NCI-H510A treated with DMSO at 0.1 percent for 48 hours (cell line): ENCODE measurements around the gene PRRG4.
"Not testable (repeated sequence)": the region's sequence is repeated elsewhere in the genome, so short reads cannot be mapped to it uniquely, and the experiment has no call there.

ENCODE experiments used
- DNase-seq: peaks from one replicate; lab custom pipeline; 2025; lab: John Stamatoyannopoulos, UW

PRRG4 gene

DNA sequence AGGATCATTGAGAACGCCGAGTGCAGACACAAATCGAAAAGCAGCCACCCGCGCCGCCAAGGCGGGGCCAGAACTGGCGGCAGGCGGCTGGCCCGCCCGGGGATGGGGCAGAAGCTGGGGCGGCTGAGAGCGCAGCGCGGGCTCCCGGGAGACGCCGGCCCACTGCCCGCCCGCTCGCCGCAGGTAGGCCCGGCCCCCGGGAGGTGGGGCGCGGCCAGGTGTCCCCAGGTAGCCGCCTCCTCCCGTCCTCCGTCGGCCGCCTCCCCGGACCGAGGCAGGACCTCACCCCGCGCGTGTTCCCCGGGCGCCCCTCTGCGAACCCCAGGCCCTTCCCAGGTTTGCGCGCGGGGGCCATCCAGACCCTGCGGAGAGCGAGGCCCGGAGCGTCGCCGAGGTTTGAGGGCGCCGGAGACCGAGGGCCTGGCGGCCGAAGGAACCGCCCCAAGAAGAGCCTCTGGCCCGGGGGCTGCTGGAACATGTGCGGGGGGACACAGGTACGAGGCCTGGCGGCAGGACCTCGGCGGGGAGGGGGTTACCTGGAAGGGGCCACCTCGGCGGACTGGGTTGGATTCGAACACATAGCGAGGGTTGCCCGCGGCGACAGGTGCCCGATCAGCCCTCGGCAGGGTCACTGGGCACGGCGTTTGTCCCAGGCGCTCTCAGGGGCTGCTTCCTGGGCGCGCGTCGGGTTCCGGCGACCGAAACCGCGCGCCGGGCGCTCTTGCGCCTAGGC lies at the start of gene PRRG4:
TSS of gene PRRG4 (plus strand) at position 248 of the 733 bp plus-strand sequence. CDS start 603 bp downstream, outside the sequence.
- DNase-seq, result peak; percentile 44

- DNase-seq, result not testable (repeated sequence)
Measured at GRCh38 chr11:32780839-32781238, 48.9 kb upstream of the PRRG4 start.

DNA sequence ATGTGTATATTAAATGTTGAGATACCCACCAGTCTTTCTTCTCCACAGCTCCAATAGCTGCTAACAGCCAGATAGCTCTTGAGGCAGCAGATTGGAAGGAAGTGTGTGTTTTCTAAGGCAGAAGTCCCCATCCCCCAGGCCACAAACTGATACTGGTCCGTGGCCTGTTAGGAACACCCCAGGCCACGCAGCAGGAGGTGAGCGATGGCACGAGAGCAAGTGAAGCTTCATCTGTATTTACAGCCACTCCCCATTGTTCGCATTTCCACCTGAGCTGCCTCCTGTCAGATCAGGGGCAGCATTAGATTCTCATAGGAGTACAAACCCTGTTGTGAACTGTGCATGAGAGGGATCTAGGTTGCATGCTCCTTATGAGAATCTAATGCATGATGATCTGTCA lies 48.0 kb upstream of the PRRG4 start:
- no peak for DNase-seq

GRCh38 chr11:32785262-32785661 lies 44.5 kb upstream of the PRRG4 start:
- no peak for DNase-seq

DNA sequence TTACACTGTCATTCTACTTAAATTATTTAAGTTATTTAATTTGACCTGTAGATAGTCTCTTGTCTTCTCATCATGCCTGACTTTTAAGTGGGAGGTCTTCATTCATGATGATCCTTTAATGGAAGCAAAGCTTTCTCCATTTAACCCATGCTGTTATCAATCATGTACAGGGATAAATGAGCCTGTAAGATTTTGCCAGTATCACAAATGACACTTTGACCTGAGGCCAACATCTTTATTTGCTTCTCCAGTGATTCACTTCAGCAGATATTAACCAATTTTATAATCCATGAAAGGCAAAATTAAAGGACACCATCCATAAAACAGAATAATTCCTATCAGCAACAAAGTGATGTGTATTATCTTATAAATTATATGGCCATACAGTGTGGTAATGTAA lies 42.9 kb upstream of the PRRG4 start:
- no peak for DNase-seq

DNA sequence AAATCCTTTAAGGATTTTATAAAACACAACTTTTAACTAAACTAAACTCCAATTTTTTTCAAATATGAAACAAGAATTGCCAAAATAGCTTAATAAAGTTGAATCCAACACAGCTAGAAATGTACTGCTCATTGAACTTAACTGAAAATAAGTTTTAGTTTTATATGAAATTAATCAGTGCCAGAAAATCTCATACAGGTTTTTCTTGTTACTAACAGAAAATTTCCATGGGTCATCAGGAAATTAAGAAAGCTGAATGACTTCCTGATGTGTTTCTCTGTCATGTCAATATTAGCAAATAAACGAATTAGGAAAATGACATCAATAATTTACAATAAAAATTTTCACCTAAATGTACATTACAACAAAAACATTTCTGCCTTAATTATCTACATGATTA lies 38.8 kb upstream of the PRRG4 start:
- no peak for DNase-seq

DNA sequence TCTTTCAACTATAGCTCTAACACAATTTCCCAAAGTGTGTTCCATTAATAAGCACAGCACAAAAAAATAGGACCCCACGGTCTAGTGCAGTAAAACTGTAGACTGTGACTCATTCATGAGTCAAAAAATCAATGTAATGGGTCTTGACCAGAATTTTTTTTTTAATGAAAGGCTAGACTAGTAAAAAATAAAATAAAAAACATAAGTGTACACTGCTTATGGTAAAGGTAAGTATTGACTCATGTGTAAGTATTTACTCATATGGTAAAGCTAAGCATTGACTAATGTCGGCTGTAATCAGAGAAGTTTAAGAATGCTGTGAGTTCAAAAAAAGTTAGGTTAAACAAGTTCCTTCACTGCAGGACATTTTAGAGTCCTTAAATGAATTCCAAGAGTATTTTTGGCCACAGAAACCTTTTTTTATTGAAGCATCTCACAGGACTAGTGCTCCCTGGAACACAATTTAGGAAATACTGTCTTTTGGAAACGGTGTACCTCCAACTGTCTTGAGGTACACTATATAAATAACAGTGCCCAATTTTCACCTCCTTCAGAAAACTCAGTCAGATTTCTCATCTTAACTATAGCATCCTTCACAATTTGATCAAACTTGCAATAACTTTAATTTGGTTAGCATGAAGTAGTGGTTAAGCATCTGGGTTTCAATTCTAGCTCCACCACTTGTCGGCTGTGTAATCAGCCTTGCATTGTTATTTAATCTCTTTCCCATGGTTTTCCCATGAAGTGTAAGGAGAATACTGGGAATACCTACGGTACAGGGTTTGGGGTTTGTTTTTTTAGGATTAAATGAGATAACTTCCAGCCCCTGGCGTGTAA lies 37.4 kb upstream of the PRRG4 start:
- no peak for DNase-seq

DNA sequence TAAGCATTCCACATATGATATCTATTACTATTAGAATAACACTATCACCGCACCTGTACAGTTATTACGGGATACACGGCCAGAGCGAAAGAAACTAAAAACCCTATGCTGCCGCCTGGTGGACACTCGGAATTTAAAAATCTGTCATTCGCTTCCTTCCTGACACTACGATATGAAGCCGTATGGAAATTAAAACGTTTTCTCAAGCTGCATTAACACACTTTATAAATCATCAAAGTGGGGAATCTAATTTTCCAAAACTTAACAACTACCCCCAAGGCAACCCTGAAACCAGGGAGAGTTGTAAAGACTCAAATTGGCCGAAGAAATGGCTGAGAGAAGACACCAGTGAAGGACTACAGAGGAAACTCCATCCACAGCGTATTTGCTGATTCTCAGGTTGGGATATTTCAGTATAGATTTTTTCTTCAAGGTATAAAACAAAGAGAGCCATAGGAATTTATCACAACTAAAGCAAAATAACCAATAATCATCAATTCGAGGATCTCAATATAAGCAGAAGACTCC lies 36.7 kb upstream of the PRRG4 start:
- DNase-seq, result peak; percentile 51

- DNase-seq, result no peak
Measured at GRCh38 chr11:32794439-32794838, 35.3 kb upstream of the PRRG4 start, which contains the start of gene CCDC73. Gene CCDC73 (minus strand): TSS chr11:32794662. CDS start chr11:32760243, 34,419 bp downstream.

- DNase-seq, result no peak
Measured at GRCh38 chr11:32796425-32796824, 33.3 kb upstream of the PRRG4 start.

DNA sequence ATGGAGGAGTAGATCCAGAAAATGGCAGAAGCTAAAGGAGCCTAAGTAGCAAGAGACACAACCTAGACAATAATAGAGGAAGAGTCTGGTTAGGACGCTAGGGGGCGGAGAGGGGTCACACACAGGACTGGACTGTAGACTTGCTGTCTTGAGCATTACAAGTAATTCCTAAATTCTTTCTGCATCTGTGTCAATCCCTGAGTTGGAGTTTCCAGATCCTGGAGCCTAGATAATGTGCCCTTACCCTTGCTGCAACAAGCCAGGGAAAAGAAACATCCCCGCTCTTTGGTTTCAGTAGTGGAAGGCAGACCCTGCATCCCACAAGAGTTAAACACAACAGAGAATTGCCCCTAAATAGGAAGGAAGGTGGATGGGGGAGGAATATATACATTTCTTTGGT lies 20.4 kb upstream of the PRRG4 start:
- peak; percentile 48 for DNase-seq

DNA sequence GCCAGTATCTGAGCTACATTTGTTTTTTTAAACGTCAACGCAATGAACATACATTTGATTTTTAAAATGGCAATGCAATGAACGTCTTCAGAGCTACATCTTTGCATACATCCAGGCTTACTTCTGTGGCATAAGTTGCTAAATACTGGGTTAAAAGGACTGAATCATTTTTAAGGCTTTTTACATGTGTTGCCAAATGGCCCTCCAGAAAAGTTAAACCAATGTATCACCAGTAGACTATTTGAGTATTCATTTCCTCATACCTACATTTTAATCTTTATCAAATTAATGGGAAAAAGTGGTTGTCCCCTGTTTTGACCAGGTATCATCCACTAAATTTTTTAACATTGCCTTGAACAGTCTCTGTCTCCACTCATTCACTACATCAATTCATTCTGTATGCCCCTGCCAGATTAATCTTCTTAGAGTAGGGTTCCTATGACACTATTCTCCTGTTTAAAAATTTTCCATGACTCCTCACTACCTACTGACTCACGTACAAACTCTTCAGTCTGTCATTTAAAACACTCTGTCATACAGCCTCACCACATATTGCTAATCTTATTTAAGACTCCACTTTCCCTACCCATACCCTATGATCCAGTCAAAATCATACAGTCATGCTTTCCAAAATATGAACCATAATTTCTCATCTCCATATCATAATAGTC lies 12.4 kb upstream of the PRRG4 start:
- DNase-seq, result no peak

DNA sequence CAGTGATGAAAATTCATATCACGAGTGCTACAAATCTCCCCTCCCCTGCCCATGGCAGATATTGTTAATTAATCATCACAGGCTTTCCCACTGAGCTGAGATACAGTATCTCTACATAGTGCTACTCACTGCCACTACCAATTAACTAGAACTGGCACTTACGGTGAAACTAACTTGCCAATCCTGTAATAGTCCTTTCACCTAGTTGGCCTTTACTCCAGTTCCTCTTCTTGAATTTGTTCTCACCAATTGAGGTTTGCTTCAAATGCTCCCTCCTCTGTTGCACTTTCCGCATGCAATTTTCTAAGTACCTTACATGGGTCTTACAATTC lies 11.9 kb upstream of the PRRG4 start:
- DNase-seq, result no peak

DNA sequence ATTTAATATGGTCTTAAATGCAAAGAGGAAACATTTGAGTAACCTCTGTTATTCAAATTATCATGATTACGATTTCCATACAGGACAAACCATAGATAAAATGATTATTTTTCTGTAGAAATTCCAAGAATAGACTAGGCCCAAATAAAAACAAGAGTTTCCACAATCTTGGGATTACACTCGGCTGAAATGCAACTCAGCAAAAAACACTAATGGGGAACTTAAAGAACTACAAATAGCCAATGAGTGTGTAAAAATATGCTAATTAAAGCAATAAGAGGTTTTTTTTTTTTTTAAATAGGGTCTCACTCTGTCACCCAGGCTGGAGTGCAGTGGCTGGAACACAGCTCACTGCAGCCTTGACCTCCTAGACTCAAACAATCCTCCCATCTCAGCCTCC lies 10.5 kb upstream of the PRRG4 start:
- no peak for DNase-seq

DNA sequence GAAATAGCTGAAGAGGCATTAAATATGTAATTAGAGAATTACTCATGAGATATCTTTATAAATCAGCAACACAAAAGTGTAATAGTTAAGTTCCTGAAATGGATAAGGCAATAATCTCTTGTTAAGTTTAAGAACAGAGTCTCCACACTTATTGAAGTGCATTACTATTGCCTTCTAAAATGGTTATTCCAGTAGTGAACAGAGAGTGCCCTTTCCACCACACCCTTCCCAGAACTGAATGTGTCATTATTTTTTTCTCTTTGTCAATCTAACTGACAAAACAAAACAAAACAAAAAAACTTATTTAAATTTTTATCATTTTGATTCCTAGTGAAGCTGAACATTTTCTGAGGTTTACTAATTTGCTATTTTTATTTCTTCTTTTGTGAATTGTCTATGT lies 9.2 kb upstream of the PRRG4 start:
- no peak for DNase-seq

- no peak for DNase-seq
Measured at GRCh38 chr11:32821517-32821916, 8.2 kb upstream of the PRRG4 start.

- DNase-seq, result no peak
Measured at GRCh38 chr11:32821917-32822560, 7.7 kb upstream of the PRRG4 start.

DNA sequence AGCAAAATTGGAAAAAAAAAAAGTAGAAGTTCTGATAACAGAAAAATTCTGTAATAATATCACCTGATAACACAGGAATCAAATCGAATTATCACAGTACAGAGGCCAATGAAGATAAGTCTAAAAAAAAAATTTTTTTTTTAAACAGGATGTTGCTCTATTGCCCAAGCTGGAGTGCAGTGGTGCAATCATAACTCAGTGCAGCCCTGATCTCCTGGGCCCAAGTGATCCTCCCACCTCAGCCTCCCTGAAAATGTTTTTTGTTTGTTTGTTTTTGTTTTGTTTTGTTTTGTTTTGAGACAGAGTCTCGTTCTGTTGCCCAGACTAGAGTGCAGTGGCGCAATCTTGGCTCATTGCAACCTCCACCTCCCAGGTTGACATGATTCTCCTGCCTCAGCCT lies 6.1 kb upstream of the PRRG4 start:
- not testable (repeated sequence) for DNase-seq

GRCh38 chr11:32826113-32826512 lies 3.6 kb upstream of the PRRG4 start:
- DNase-seq, result no peak

GRCh38 chr11:32827276-32827675 lies 2.5 kb upstream of the PRRG4 start:
- DNase-seq, result no peak

DNA sequence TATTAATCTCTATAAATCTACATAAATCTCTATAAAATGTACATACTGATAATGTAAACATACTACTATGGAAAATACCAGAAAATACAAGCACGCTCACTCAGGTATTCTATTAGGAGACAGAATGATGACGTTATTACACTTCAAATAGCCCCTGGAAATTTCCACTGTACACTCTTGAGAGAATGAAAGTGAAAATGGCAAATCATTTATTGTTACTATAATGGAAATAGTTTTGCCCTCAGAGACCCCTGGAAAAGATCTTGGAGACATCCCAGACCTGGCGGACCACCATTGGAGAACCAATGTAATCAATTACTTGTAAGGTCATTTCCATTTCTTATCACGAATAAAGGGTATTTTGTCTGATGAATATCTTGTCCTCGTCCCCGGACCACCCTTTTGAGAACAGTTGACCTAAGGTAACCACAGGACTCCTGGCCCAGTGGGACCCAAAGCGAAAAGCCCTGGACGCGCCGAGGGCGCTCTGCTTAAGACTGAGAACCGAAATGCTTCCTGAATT lies 509 bp upstream of the PRRG4 start:
- DNase-seq, result peak; percentile 44

DNA sequence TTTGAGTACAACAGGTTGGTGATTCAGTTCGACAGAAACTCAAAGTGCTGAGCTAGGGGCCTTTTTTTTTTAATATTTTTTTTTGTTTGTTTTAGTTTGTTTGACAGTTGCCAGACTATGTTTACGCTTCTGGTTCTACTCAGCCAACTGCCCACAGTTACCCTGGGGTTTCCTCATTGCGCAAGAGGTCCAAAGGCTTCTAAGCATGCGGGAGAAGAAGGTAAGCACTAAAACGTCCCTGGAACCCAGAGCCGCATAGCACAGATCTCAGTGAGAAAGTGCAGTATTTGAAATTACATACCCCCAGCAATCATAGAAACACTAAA lies 649 bp downstream of the PRRG4 start:
- peak; percentile 19 for DNase-seq
